Neural cell (in vitro differentiated cells): ENCODE results near the gene SERPINE1. TPM values are rescaled to one million over a fixed set of nuclear protein-coding genes. Genes with fewer than 3 reads are reported as not detected.
A peak's percentile ranks its signal among the peaks of the same experiment; 100 is the strongest.

Experiments used
- H2AFZ ChIP-seq: fragments of 200-600, 300-800 bp; sonication (generic), shearing (Covaris generic); 2 replicates; pipeline ENCODE4 v1.6.0; 2014; ENCODE audit warnings: low read depth, mild to moderate bottlenecking, antibody characterized with exemption, low read length, moderate library complexity
- H3F3A ChIP-seq: fragments of 200-600 bp; shearing (Covaris generic); 2 replicates; pipeline ENCODE4 v1.6.1; 2016; ENCODE audit warnings: mild to moderate bottlenecking, moderate library complexity, mixed read lengths, antibody characterized with exemption, low read length; ENCODE audit not compliant: insufficient read depth, poor library complexity, severe bottlenecking
- H3K27ac ChIP-seq: fragments of 200-600, 300-800 bp; sonication (generic), shearing (Covaris generic); 2 replicates; pipeline ENCODE4 v1.5.1; 2014; ENCODE audit warnings: mild to moderate bottlenecking, low read length, moderate library complexity
- H3K27me3 ChIP-seq: fragments of 300-800, 200-600 bp; sonication (generic), shearing (Covaris generic); 2 replicates; pipeline ENCODE4 v1.6.0; 2014; ENCODE audit warnings: mild to moderate bottlenecking, low read depth, low read length, moderate library complexity; ENCODE audit not compliant: insufficient read depth
- H3K36me3 ChIP-seq: fragments of 300-800, 200-600 bp; sonication (generic), shearing (Covaris generic); 2 replicates; pipeline ENCODE4 v1.5.1; 2014; ENCODE audit warnings: mild to moderate bottlenecking, antibody characterized with exemption, low read length, moderate library complexity; ENCODE audit not compliant: insufficient read depth
- H3K4me2 ChIP-seq: fragments of 300-800, 200-600 bp; sonication (generic), shearing (Covaris generic); 2 replicates; pipeline ENCODE4 v1.6.0; 2014; ENCODE audit warnings: mild to moderate bottlenecking, low read length
- H3K4me3 ChIP-seq: fragments of 300-800, 200-600 bp; sonication (generic), shearing (Covaris generic); 2 replicates; pipeline ENCODE4 v1.5.1; 2014; ENCODE audit warnings: mild to moderate bottlenecking, low read length, moderate library complexity
- H3K79me2 ChIP-seq: fragments of 200-600 bp; shearing (Covaris generic); replicated peaks from 2 replicates; pipeline ENCODE4 v1.6.0; 2014; ENCODE audit warnings: mild to moderate bottlenecking, low read length, moderate library complexity; ENCODE audit not compliant: insufficient read depth
- H3K9ac ChIP-seq: fragments of 300-800, 200-600 bp; sonication (generic), shearing (Covaris generic); 2 replicates; pipeline ENCODE4 v1.6.1; 2016; ENCODE audit warnings: mild to moderate bottlenecking, low read length, mixed read lengths
- H3K9me2 ChIP-seq: fragments of 200-600 bp; shearing (Covaris generic); 2 replicates; pipeline ENCODE4 v1.6.1; 2016; ENCODE audit warnings: mild to moderate bottlenecking, low read length, mixed read lengths; ENCODE audit not compliant: insufficient read depth
- H3K9me3 ChIP-seq: fragments of 200-600, 300-800 bp; sonication (generic), shearing (Covaris generic); 2 replicates; pipeline ENCODE4 v1.6.1; 2016; ENCODE audit warnings: mild to moderate bottlenecking, mixed run types, low read length, moderate library complexity, mixed read lengths
- H4K20me1 ChIP-seq: fragments of 200-600 bp; shearing (Covaris generic); 2 replicates; pipeline ENCODE4 v1.6.1; 2016; ENCODE audit warnings: mild to moderate bottlenecking, mixed run types; ENCODE audit not compliant: insufficient read depth
- EP300 ChIP-seq: fragments of 450-650 bp; conservative IDR thresholded peaks from 2 replicates; pipeline ENCODE4 v1.6.1; 2014; ENCODE audit warnings: antibody characterized with exemption, mild to moderate bottlenecking, moderate library complexity; ENCODE audit not compliant: poor library complexity, severe bottlenecking
- EZH2 ChIP-seq: fragments of 200-600, 300-800 bp; shearing (Covaris generic), sonication (generic); IDR thresholded peaks from 2 replicates; pipeline ENCODE4 v1.6.1; 2014; ENCODE audit warnings: antibody characterized with exemption, low read length, borderline replicate concordance, mild to moderate bottlenecking; ENCODE audit not compliant: insufficient read depth, poor library complexity, severe bottlenecking
- MXI1 ChIP-seq: fragments of 450-650 bp; conservative IDR thresholded peaks from 2 replicates; pipeline ENCODE4 v1.6.1; 2014; ENCODE audit warnings: antibody characterized with exemption, mild to moderate bottlenecking; ENCODE audit not compliant: poor library complexity, severe bottlenecking
- POLR2AphosphoS5 ChIP-seq: IDR thresholded peaks from 2 replicates; pipeline ENCODE4 v1.6.1; 2012
- RAD21 ChIP-seq: fragments of 450-650 bp; conservative IDR thresholded peaks from 2 replicates; pipeline ENCODE4 v1.6.1; 2014; ENCODE audit warnings: antibody characterized with exemption, mild to moderate bottlenecking, moderate library complexity
- SMC3 ChIP-seq: fragments of 450-650 bp; conservative IDR thresholded peaks from 2 replicates; pipeline ENCODE4 v1.6.1; 2014; ENCODE audit warnings: antibody characterized with exemption, mild to moderate bottlenecking, moderate library complexity; ENCODE audit not compliant: poor library complexity
- TAF1 ChIP-seq: IDR thresholded peaks from 2 replicates; pipeline ENCODE4 v1.6.1; 2012; ENCODE audit warnings: low read depth
- polyA plus RNA-seq: library from polyadenylated mRNA; depleted of rRNA; stranded (reverse); fragments of >200 nt; gene quantifications from 2 replicates; pipeline ENCODE4 v1.2.3, GENCODE V29; 2014
- TF ChIP-seq, protein P1 (sequence below): fragments of 450-650 bp; IDR thresholded peaks from 2 replicates; pipeline ENCODE4 v1.5.1; 2014; ENCODE audit warnings: antibody characterized with exemption, mild to moderate bottlenecking, moderate library complexity; ENCODE audit not compliant: poor library complexity, severe bottlenecking
- TF ChIP-seq, protein P2 (sequence below): IDR thresholded peaks from 2 replicates; pipeline ENCODE4 v1.6.1; 2012; ENCODE audit warnings: borderline replicate concordance

The SERPINE1 gene
- polyA plus RNA-seq, 1 donor from 2014 or later, result 0.12 TPM

DNA sequence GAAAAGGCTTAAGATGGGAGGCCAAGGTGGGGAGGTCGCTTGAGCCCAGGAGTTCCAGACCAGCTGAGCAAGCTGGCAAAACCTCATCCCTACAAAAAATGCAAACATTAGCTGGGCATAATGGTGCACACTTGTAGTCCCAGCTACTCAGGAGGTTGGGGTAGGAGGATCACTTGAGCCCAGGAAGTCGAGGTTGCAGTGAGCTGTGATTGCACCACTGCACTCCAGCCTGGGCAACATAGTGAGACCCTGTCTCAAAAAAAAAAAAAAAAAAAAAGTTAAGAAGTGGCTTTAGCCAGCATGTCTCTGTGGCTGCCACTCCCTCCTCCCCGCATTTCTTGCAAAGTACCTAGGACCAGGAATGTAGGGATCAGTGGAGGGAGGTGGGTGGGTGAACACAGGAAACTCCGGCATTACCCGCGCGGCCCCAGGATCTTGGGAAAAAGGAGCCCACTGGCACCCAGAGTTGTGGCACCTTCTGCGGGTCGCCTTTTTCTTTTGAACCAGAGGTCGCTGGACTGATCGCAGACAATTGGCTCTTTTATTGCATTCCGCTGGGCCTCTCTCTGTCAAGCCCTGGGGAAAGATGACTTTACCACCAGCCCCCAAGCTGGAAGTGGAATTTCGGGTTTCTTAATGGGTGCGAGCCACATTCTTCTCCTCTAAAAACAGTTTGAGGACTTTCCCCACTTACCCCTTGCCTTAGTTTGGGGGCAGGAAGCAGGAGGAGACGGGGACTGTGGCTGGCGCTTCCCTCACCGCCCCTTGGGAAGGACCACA lies 35.0 kb downstream of the SERPINE1 start:
- no peaks in the 10 kb centered on the region for H3K9me3 ChIP-seq
- no peaks in the 10 kb centered on the region for H3F3A ChIP-seq
- peaks cover 5% of the 10 kb centered on the region for H3K27me3 ChIP-seq
- no peaks in the 10 kb centered on the region for H3K79me2 ChIP-seq
- H2AFZ ChIP-seq, result no peak overlapping the region
- no peak overlapping the region for H3K27ac ChIP-seq
- peak overlapping the region; percentile 94 for H3K4me3 ChIP-seq
- H4K20me1 ChIP-seq, result no peaks in the 10 kb centered on the region
- no peaks in the 10 kb centered on the region for H3K9me2 ChIP-seq
- peak overlapping the region; percentile 94 for H3K9ac ChIP-seq
- H3K4me2 ChIP-seq, result no peak overlapping the region
- no peaks in the 10 kb centered on the region for H3K36me3 ChIP-seq
- TF ChIP-seq RAD21 (no peak), TAF1 (no peak), MXI1 (no peak), EP300 (no peak), POLR2AphosphoS5 (no peak), SMC3 (no peak), EZH2 (no peak)
- TF ChIP-seq, protein P1, sequence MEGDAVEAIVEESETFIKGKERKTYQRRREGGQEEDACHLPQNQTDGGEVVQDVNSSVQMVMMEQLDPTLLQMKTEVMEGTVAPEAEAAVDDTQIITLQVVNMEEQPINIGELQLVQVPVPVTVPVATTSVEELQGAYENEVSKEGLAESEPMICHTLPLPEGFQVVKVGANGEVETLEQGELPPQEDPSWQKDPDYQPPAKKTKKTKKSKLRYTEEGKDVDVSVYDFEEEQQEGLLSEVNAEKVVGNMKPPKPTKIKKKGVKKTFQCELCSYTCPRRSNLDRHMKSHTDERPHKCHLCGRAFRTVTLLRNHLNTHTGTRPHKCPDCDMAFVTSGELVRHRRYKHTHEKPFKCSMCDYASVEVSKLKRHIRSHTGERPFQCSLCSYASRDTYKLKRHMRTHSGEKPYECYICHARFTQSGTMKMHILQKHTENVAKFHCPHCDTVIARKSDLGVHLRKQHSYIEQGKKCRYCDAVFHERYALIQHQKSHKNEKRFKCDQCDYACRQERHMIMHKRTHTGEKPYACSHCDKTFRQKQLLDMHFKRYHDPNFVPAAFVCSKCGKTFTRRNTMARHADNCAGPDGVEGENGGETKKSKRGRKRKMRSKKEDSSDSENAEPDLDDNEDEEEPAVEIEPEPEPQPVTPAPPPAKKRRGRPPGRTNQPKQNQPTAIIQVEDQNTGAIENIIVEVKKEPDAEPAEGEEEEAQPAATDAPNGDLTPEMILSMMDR, result no peak
- TF ChIP-seq, protein P2, sequence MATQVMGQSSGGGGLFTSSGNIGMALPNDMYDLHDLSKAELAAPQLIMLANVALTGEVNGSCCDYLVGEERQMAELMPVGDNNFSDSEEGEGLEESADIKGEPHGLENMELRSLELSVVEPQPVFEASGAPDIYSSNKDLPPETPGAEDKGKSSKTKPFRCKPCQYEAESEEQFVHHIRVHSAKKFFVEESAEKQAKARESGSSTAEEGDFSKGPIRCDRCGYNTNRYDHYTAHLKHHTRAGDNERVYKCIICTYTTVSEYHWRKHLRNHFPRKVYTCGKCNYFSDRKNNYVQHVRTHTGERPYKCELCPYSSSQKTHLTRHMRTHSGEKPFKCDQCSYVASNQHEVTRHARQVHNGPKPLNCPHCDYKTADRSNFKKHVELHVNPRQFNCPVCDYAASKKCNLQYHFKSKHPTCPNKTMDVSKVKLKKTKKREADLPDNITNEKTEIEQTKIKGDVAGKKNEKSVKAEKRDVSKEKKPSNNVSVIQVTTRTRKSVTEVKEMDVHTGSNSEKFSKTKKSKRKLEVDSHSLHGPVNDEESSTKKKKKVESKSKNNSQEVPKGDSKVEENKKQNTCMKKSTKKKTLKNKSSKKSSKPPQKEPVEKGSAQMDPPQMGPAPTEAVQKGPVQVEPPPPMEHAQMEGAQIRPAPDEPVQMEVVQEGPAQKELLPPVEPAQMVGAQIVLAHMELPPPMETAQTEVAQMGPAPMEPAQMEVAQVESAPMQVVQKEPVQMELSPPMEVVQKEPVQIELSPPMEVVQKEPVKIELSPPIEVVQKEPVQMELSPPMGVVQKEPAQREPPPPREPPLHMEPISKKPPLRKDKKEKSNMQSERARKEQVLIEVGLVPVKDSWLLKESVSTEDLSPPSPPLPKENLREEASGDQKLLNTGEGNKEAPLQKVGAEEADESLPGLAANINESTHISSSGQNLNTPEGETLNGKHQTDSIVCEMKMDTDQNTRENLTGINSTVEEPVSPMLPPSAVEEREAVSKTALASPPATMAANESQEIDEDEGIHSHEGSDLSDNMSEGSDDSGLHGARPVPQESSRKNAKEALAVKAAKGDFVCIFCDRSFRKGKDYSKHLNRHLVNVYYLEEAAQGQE, result no peak

DNA sequence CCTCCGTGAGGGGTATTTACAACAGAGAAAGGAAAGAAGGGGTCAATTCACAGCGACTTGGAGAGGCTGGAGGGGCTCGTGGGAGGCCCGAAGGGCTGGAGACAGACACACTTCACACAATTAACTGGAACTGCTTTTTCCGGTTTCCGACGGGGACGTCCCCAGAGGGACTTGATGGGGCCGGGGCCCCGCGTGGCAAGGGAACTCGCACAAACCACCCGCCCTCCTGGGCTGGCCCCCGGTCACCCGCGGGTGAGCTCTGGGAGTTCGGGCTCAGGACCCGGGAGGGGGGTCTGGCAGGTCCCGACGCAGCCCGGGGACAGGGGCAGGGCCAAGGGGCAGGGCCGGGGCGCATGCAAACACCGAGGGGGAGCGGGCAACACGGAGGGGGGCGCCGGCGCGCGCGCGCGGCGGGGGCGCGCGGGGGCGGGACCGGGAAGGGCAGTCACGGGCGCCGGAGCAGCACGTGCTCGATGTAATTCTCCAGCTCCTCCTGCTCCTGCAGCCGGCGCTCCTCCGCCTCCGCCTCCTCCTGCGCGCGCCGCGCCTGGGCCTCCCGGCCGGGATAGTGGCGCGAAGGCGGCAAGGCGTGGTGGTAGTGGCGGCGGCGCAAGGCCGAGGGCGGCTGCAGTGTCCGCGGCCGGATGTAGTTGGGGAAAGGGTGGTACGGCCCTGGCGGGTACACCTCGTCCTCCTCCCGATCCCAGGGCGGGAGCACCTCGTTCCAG lies 35.8 kb downstream of the SERPINE1 start:
- H3K27ac ChIP-seq, result peak overlapping the region; percentile 57
- no peak overlapping the region for H2AFZ ChIP-seq
- no peaks in the 10 kb centered on the region for H3K79me2 ChIP-seq
- no peaks in the 10 kb centered on the region for H3K36me3 ChIP-seq
- peak overlapping the region; percentile 94 for H3K4me3 ChIP-seq
- no peaks in the 10 kb centered on the region for H3F3A ChIP-seq
- TF ChIP-seq EZH2 (no peak), MXI1 (peak; percentile 67), SMC3 (no peak), EP300 (no peak)
- peaks cover 11% of the 10 kb centered on the region for H3K27me3 ChIP-seq
- H3K4me2 ChIP-seq, result no peak overlapping the region
- peak overlapping the region; percentile 94 for H3K9ac ChIP-seq
- H3K9me3 ChIP-seq, result no peaks in the 10 kb centered on the region
- H4K20me1 ChIP-seq, result no peaks in the 10 kb centered on the region
- no peaks in the 10 kb centered on the region for H3K9me2 ChIP-seq
